Neural progenitor cell (in vitro differentiated cells): ENCODE results near the gene ELMO1.

Experiments
- CTCF ChIP-seq: fragments of 200-600 bp; sonication (generic); IDR thresholded peaks from 2 replicates; pipeline ENCODE4 v1.5.1; 2017; ENCODE audit warnings: antibody characterized with exemption, mild to moderate bottlenecking
- EZH2phosphoT487 ChIP-seq: fragments of 200-600 bp; sonication (generic); IDR thresholded peaks from 2 replicates; pipeline ENCODE4 v1.6.1; 2017; ENCODE audit warnings: antibody characterized with exemption

DNA sequence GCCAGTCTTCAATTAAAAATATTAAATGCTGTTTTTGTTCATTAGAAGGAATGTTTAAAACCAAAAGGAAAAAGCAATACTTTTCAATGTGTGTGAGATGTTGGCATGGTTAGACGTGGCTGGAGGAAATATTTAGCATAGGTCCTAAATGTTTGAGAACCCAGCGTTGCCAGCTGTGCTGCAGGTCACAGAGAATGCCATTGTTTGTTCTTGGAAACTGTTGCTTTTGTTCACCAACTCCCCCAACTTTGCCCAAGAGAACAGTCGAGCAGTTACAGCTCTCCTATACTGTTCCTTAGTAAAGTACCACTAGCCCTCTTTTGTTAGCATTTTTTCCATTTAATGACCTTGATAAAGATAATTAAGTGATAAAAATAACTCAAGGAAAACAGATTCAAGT, 44.5 kb upstream of the ELMO1 start:
- TF ChIP-seq EZH2phosphoT487 (no peak), CTCF (no peak)
